Neural cell (in vitro differentiated cells): ENCODE results near the gene OR6C6.

Experiments used
- POLR2AphosphoS5 ChIP-seq: IDR thresholded peaks from 2 replicates; pipeline ENCODE4 v1.6.1; 2012
- RAD21 ChIP-seq: fragments of 450-650 bp; conservative IDR thresholded peaks from 2 replicates; pipeline ENCODE4 v1.6.1; 2014; ENCODE audit warnings: antibody characterized with exemption, mild to moderate bottlenecking, moderate library complexity
- TF ChIP-seq, protein P1 (sequence below): fragments of 450-650 bp; IDR thresholded peaks from 2 replicates; pipeline ENCODE4 v1.5.1; 2014; ENCODE audit warnings: antibody characterized with exemption, mild to moderate bottlenecking, moderate library complexity; ENCODE audit not compliant: poor library complexity, severe bottlenecking
- TF ChIP-seq, protein P2 (sequence below): IDR thresholded peaks from 2 replicates; pipeline ENCODE4 v1.6.1; 2012; ENCODE audit warnings: borderline replicate concordance

DNA sequence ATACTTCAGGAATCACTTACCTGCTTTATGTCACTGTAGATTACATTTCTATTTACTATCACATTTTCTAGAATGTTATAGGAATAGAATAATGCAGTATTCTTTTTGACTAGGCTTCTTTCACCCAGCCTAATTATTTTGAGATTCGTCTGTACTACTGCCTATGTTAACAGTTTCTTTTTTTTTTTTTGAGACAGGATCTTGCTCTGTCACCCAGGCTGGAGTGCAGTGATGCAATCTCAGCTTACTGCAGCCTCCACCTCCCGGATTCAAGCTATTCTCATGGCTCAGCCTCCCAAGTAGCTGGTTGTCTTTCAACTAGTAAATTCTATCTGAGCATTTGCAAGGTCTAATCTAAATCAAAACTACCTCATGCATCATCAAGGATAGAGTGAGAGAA, 6.4 kb downstream of the OR6C6 start:
- TF ChIP-seq, protein P1, sequence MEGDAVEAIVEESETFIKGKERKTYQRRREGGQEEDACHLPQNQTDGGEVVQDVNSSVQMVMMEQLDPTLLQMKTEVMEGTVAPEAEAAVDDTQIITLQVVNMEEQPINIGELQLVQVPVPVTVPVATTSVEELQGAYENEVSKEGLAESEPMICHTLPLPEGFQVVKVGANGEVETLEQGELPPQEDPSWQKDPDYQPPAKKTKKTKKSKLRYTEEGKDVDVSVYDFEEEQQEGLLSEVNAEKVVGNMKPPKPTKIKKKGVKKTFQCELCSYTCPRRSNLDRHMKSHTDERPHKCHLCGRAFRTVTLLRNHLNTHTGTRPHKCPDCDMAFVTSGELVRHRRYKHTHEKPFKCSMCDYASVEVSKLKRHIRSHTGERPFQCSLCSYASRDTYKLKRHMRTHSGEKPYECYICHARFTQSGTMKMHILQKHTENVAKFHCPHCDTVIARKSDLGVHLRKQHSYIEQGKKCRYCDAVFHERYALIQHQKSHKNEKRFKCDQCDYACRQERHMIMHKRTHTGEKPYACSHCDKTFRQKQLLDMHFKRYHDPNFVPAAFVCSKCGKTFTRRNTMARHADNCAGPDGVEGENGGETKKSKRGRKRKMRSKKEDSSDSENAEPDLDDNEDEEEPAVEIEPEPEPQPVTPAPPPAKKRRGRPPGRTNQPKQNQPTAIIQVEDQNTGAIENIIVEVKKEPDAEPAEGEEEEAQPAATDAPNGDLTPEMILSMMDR = no peak
- TF ChIP-seq, protein P2, sequence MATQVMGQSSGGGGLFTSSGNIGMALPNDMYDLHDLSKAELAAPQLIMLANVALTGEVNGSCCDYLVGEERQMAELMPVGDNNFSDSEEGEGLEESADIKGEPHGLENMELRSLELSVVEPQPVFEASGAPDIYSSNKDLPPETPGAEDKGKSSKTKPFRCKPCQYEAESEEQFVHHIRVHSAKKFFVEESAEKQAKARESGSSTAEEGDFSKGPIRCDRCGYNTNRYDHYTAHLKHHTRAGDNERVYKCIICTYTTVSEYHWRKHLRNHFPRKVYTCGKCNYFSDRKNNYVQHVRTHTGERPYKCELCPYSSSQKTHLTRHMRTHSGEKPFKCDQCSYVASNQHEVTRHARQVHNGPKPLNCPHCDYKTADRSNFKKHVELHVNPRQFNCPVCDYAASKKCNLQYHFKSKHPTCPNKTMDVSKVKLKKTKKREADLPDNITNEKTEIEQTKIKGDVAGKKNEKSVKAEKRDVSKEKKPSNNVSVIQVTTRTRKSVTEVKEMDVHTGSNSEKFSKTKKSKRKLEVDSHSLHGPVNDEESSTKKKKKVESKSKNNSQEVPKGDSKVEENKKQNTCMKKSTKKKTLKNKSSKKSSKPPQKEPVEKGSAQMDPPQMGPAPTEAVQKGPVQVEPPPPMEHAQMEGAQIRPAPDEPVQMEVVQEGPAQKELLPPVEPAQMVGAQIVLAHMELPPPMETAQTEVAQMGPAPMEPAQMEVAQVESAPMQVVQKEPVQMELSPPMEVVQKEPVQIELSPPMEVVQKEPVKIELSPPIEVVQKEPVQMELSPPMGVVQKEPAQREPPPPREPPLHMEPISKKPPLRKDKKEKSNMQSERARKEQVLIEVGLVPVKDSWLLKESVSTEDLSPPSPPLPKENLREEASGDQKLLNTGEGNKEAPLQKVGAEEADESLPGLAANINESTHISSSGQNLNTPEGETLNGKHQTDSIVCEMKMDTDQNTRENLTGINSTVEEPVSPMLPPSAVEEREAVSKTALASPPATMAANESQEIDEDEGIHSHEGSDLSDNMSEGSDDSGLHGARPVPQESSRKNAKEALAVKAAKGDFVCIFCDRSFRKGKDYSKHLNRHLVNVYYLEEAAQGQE = no peak
- TF ChIP-seq POLR2AphosphoS5 (no peak), RAD21 (no peak)
